Adrenal gland (tissue), 12 donors: ENCODE measurements around the gene CFAP45. TPM values are rescaled to one million over a fixed set of nuclear protein-coding genes. Genes with fewer than 3 reads are reported as not detected.

Source experiments
- DNase-seq, 7 donors: peaks; one replicate each; pipeline ENCODE4 v3.0.0-alpha.2; 2019 to 2020
- H3K27ac ChIP-seq, 5 donors: fragments of 200-600 bp; sonication (generic) in 4 of 5; 1 replicate in 3 of 5; 2 replicates in 2 of 5; pipeline versions ENCODE4 v1.5.1 to v1.8.0; 2016 to 2020; ENCODE audit warnings: mild to moderate bottlenecking in 1 of 5
- H3K27me3 ChIP-seq: fragments of 200-600 bp; 2 replicates; pipeline ENCODE4 v1.8.0; 2021
- H3K36me3 ChIP-seq, 2 donors: fragments of 200-600 bp; replicated peaks in 1 of 2; 1 replicate in 1 of 2; 2 replicates in 1 of 2; pipeline versions ENCODE4 v1.5.1 to v1.8.0; 2018 to 2022
- H3K4me1 ChIP-seq, 2 donors: fragments of 200-600 bp; replicated peaks in 1 of 2; 1 replicate in 1 of 2; 2 replicates in 1 of 2; pipeline versions ENCODE4 v1.5.1 to v1.8.0; 2018 to 2021
- H3K4me3 ChIP-seq, 4 donors: fragments of 200-600 bp; sonication (generic) in 3 of 4; one replicate each; pipeline ENCODE4 v1.5.1; 2016 to 2018
- H3K9me3 ChIP-seq, 3 donors: fragments of 200-600 bp; sonication (generic) in 1 of 3; replicated peaks in 1 of 3; 1 replicate in 2 of 3; 2 replicates in 1 of 3; pipeline versions ENCODE4 v1.5.1 to v1.8.0; 2016 to 2021
- CTCF ChIP-seq, 6 experiments: fragments of 450-650 bp in 4 of 6; fragments of 200-600 bp in 2 of 6; sonication (generic) in 1 of 6; IDR thresholded peaks; 1 replicate in 5 of 6; 2 replicates in 1 of 6; pipeline versions ENCODE4 v1.5.1 to v1.8.0; 2016 to 2021; ENCODE audit warnings: antibody characterized with exemption in 6 of 6, mild to moderate bottlenecking in 2 of 6, moderate library complexity in 1 of 6
- POLR2A ChIP-seq, 2 donors: fragments of 450-650 bp; IDR thresholded peaks; one replicate each; pipeline ENCODE4 v1.6.1; 2017; ENCODE audit warnings: antibody characterized with exemption in 2 of 2, mild to moderate bottlenecking in 2 of 2, moderate library complexity in 1 of 2
- WGBS, 4 donors: extraction: QIAGEN DNeasy Blood & Tissue Kit in 2 of 4; methylation state at CpG; one replicate each; pipeline versions ENCODE4 v1.1.5 to v1.1.7; 2013 to 2017; 5-methylcytosine and 5-hydroxymethylcytosine counted together
- intact Hi-C, 2 donors: fragments of 100-400 bp; cut with DNase I; formaldehyde crosslinking; loops; one replicate each; pipeline versions ENCODE4 v1.14.1 to v1.15.0; 2022 to 2023
- polyA plus RNA-seq, 3 donors: library from polyadenylated mRNA; stranded (reverse); fragments of 200-250 nt in 2 of 3; fragments of 350-450 nt in 1 of 3; fragmentation: Illumina TruSeq in 1 of 3; extraction: RNeasy Lipid Tissue Mini Kit (QIAGEN cat#74804) in 1 of 3; gene quantifications; one replicate each; pipeline ENCODE4 v1.2.3, GENCODE V29; 2013 to 2014
- total RNA-seq, 9 donors: library from RNA; depleted of rRNA in 4 of 9; stranded (reverse); fragments of >200 nt in 4 of 9; fragments of 120-200 nt in 1 of 9; fragmentation: NEBNext Ultra II Directional in 1 of 9; extraction: Animal tissue kit (Norgen Biotek cat#: 25700) in 1 of 9; gene quantifications; one replicate each; pipeline versions ENCODE4 v1.1.0 to v1.2.4, GENCODE V29; 2013 to 2023
- donor health status: healthy with polysubstance abuse.
- donor health status: Bipolar disorder and iron deficiency.
- donor health status: DM: yes; HTN: yes; CAD: no.
- donor health status: DM: no; HTN: no; CAD: no.
- donor health status: DM: no; HTN: no; CAD: no.
- donor health status: DM: yes; HTN: yes; CAD: no.

Gene CFAP45
- total and polyA plus RNA-seq, 12 donors, result 0.14 to 0.81 (median 0.35) TPM; not detected in 6

- intact Hi-C loops, result no loop called here
- peaks cover 6 to 19% of the 10 kb centered on the region in 2 donors for H3K4me1 ChIP-seq
- H3K9me3 ChIP-seq, result no peaks in the 10 kb centered on the region
- H3K36me3 ChIP-seq, result no peaks in the 10 kb centered on the region
- no peak overlapping the region for H3K4me3 ChIP-seq
- TF ChIP-seq CTCF (IDR thresholded peaks at IDR 0.05), result peak in 1 of 6 experiments; percentile 8
- no peak for TF ChIP-seq POLR2A (IDR thresholded peaks at IDR 0.05)
- no peak for DNase-seq
- no peak overlapping the region for H3K27ac ChIP-seq
- 29 to 45% (median 37%) methylated on average over 1 of the region's 1 CpG for WGBS, 4 donors
- no peaks in the 10 kb centered on the region for H3K27me3 ChIP-seq
These were observed 48.6 kb downstream of the CFAP45 start for GRCh38 chr1:159851407-159851806.

- Histone ChIP-seq H3K9me3 (no peaks in the 10 kb centered on the region), H3K27ac (no peak overlapping the region), H3K4me1 (peaks cover 6 to 19% of the 10 kb centered on the region in 2 donors), H3K4me3 (no peak overlapping the region), H3K36me3 (no peaks in the 10 kb centered on the region), H3K27me3 (no peaks in the 10 kb centered on the region)
- no peak for DNase-seq
- 74 to 92% (median 77%) methylated on average over 2 of the region's 2 CpGs for WGBS, 4 donors
- no peak for TF ChIP-seq POLR2A (IDR thresholded peaks at IDR 0.05)
- no peak for TF ChIP-seq CTCF (IDR thresholded peaks at IDR 0.05)
- intact Hi-C loops, result no loop called here
These were observed 50.2 kb downstream of the CFAP45 start for GRCh38 chr1:159849626-159850366.

- intact Hi-C loops, result no loop called here
These were observed 51.6 kb downstream of the CFAP45 start for GRCh38 chr1:159848326-159848725.

GRCh38 chr1:159847231-159847630 is 52.7 kb downstream of the CFAP45 start:
- DNase-seq, result no peak
- Histone ChIP-seq H3K4me3 (no peak overlapping the region), H3K36me3 (no peaks in the 10 kb centered on the region), H3K27me3 (no peaks in the 10 kb centered on the region), H3K27ac (no peak overlapping the region), H3K4me1 (peaks cover 4 to 6% of the 10 kb centered on the region in 2 donors), H3K9me3 (no peaks in the 10 kb centered on the region)
- intact Hi-C loops, result no loop called here
- WGBS, 4 donors, result 61 to 100% (median 68%) methylated on average over 2 to 4 of the region's 4 CpGs
- TF ChIP-seq POLR2A (IDR thresholded peaks at IDR 0.05) (no peak), CTCF (IDR thresholded peaks at IDR 0.05) (no peak)

More at GRCh38 chr1:159848326-159848725, 51.6 kb downstream of the CFAP45 start:
- no peaks in the 10 kb centered on the region for H3K9me3 ChIP-seq
- H3K27me3 ChIP-seq, result no peaks in the 10 kb centered on the region
- H3K4me3 ChIP-seq, result no peak overlapping the region
- peaks cover 6 to 11% of the 10 kb centered on the region in 2 donors for H3K4me1 ChIP-seq
- TF ChIP-seq POLR2A (IDR thresholded peaks at IDR 0.05), result no peak
- no peak for TF ChIP-seq CTCF (IDR thresholded peaks at IDR 0.05)
- DNase-seq, result no peak
- 47 to 63% (median 51%) methylated on average over 3 of the region's 3 CpGs for WGBS, 4 donors
- no peak overlapping the region for H3K27ac ChIP-seq
- H3K36me3 ChIP-seq, result no peaks in the 10 kb centered on the region
